Activated T-helper 1 cell treated with anti-CD3 and anti-CD28 coated beads, Interleukin-12 subunit alpha, Interleukin-12 subunit beta, Interleukin-2, Interleukin-4 antibody, amounts not matched to agents 30 ng/mL and 10 ng/mL and 1 ng/mL, durations not matched to agents 14 hours and 24 hours and 36 hours (primary cell): ENCODE measurements around the gene BCAT1. TPM values are rescaled to one million over a fixed set of nuclear protein-coding genes. Genes with fewer than 3 reads are reported as not detected.

ENCODE experiments used
- DNase-seq: peaks from one replicate; pipeline ENCODE4 v3.0.0; 2021; ENCODE audit warnings: low spot score
- H3K27ac Mint-ChIP-seq: one replicate; pipeline ENCODE4 v1.8.0; 2021; ENCODE audit warnings: mild to moderate bottlenecking, mixed read lengths
- H3K27me3 Mint-ChIP-seq: one replicate; pipeline ENCODE4 v1.8.0; 2022; ENCODE audit warnings: mild to moderate bottlenecking, moderate library complexity, mixed read lengths; ENCODE audit not compliant: insufficient read depth
- H3K36me3 Mint-ChIP-seq: one replicate; pipeline ENCODE4 v1.8.0; 2021; ENCODE audit warnings: low read depth, mixed read lengths
- H3K4me1 Mint-ChIP-seq: one replicate; pipeline ENCODE4 v1.8.0; 2021; ENCODE audit warnings: low read depth, mixed read lengths
- H3K4me3 Mint-ChIP-seq: one replicate; pipeline ENCODE4 v1.8.0; 2021; ENCODE audit warnings: mild to moderate bottlenecking, moderate library complexity, mixed read lengths
- H3K9me3 Mint-ChIP-seq: one replicate; pipeline ENCODE4 v1.8.0; 2021; ENCODE audit warnings: mixed read lengths
- intact Hi-C: fragments of 100-400 bp; cut with micrococcal nuclease; formaldehyde crosslinking; loops from one replicate; pipeline ENCODE4 v1.15.1; 2024
- total RNA-seq: library from RNA; stranded (reverse); gene quantifications from 2 replicates; pipeline ENCODE4 v1.2.3, GENCODE V29; 2022

Gene BCAT1, protein sequence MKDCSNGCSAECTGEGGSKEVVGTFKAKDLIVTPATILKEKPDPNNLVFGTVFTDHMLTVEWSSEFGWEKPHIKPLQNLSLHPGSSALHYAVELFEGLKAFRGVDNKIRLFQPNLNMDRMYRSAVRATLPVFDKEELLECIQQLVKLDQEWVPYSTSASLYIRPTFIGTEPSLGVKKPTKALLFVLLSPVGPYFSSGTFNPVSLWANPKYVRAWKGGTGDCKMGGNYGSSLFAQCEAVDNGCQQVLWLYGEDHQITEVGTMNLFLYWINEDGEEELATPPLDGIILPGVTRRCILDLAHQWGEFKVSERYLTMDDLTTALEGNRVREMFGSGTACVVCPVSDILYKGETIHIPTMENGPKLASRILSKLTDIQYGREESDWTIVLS
- 37.3 and 42.0 TPM in 2 replicates for total RNA-seq

DNA sequence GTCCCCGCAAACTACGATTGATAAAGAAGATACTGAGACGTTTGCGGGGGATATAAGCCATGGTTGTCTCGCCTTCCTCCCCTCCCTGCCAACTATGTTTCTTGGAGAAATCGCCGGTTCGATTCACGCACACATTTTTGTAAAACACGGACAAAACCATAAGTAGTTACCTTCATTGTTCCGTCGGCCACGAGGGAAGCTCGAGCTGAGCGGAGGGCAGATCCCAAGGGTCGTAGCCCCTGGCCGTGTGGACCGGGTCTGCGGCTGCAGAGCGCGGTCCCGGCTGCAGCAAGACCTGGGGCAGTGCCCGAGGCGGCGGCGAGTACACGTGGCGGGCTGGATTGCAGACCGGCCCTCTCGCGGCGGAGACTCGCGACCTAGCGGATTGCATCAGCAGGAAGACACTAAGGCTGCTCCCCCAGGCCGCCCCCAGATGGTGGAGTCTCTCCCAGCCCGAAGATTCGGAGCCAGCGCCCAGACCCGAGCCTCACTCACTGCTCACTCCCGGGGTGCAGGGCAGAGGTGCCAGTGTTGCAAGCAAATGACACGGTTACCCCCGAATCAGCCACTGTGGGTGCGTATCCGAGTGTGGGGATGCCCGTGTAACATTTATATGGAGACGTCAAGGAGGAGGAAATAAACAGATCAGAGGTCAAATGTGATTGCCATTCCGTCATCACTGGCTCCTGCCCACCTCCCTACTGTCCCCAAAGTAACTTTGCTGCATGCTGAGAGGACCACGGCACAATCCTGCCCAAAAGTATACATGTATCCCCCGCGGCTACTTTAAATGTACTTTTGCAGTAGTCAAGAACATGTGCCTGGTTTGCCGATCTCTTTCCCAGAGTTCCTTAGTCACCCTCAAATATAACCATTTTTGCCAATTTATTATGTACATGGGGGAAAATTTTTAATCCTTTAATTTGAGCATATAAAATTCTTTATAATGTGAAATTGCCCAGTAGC lies at the start of gene BCAT1:
Gene BCAT1 (minus strand): TSS at position 345 of the 966 bp plus-strand sequence. CDS start 169 bp downstream, at position 176.
- Mint-ChIP-seq H3K4me3 (peak within 1 kb of the TSS; percentile 92), H3K9me3 (no peaks in the 10 kb centered on the region), H3K27ac (peak within 1 kb of the TSS; percentile 96), H3K4me1 (peaks cover 55% of the 10 kb centered on the region), H3K27me3 (peaks cover 3% of the 10 kb centered on the region), H3K36me3 (peaks cover 9% of the 10 kb centered on the region)
- intact Hi-C loops: loop anchor here (1.0 to 10.0 kb wide), 3 partner anchors 28 to 384 kb away; no protein-coding TSS in a partner anchor
- peak; percentile 33 for DNase-seq

DNA sequence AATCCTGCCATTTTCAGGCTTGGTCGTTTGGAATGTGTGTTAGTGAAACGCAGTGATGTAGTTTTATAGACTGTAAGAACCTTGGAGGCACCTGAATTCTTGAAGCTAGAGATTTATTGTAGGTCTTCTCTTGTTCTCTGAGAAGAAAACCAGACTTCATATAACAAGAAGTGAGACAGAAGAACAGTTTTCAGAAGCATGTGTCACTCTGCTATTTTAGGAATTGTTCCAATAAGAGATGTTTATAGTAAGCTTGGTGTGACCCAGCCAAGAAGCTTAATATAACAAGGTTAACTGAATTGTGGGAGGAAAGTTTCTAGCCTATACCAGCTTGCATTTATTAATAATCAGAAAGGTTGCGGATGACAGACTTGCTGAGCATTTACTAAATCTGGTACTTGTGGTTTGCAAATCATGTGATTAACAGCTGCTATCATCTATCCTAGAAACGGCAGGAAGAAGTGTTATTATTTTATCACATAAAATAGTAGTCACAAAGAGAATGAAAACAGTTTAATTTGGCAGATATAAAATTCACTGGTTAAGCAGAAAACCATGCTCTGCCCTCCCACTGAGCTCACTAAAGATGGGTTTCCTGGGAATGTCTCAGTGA lies 49.2 kb upstream of the BCAT1 start:
- H3K4me3 Mint-ChIP-seq: no peak overlapping the region
- H3K36me3 Mint-ChIP-seq: no peaks in the 10 kb centered on the region
- H3K27ac Mint-ChIP-seq: no peak overlapping the region
- intact Hi-C loops: no loop called here
- H3K27me3 Mint-ChIP-seq: peaks cover 15% of the 10 kb centered on the region
- no peak for DNase-seq
- H3K9me3 Mint-ChIP-seq: no peaks in the 10 kb centered on the region
- H3K4me1 Mint-ChIP-seq: no peaks in the 10 kb centered on the region

DNA sequence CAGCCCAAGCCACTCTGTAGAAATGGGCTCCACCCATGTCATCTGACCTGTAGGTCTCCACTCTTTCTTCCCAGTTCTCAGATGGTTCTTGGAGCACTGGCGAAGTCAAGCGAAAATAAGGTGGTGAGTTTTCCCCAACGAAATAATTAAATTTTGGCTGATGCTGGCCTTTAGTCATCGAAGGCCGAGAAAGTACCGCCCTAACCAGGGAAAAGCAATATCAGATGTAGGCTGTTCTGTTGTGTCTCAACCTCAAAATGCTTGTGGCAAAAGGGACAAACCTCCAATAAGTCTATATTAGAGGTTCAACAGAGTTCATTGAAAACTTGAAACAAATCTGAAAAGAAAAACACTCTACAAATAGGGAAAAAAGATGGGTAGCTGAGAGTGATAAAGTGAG lies 48.6 kb upstream of the BCAT1 start:
- H3K4me1 Mint-ChIP-seq: no peaks in the 10 kb centered on the region
- H3K9me3 Mint-ChIP-seq: no peaks in the 10 kb centered on the region
- H3K4me3 Mint-ChIP-seq: no peak overlapping the region
- no peak overlapping the region for H3K27ac Mint-ChIP-seq
- no peak for DNase-seq
- H3K27me3 Mint-ChIP-seq: peaks cover 13% of the 10 kb centered on the region
- intact Hi-C loops: no loop called here
- H3K36me3 Mint-ChIP-seq: no peaks in the 10 kb centered on the region

DNA sequence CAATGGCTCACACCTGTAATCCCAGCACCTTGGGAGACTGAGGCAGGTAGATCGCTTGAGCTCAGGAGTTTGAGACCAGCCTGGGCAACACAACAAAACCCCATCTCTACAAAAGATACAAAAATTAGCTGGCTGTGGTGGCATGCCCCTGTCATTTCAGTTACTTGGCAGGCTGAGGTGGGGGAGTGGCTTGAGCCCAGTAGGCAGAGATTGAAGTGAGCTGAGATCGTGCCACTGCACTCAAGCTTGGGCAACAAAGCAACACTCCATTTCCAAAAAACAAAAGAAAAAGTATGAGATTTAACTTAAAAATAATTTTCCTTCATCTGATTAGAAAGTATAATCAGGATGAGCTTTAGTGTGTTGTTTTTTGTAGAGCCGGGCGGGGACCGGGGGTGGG lies 47.9 kb upstream of the BCAT1 start:
- H3K4me1 Mint-ChIP-seq: no peaks in the 10 kb centered on the region
- no peaks in the 10 kb centered on the region for H3K9me3 Mint-ChIP-seq
- DNase-seq: no peak
- intact Hi-C loops: no loop called here
- H3K36me3 Mint-ChIP-seq: no peaks in the 10 kb centered on the region
- H3K27me3 Mint-ChIP-seq: peaks cover 12% of the 10 kb centered on the region
- no peak overlapping the region for H3K4me3 Mint-ChIP-seq
- H3K27ac Mint-ChIP-seq: no peak overlapping the region

DNA sequence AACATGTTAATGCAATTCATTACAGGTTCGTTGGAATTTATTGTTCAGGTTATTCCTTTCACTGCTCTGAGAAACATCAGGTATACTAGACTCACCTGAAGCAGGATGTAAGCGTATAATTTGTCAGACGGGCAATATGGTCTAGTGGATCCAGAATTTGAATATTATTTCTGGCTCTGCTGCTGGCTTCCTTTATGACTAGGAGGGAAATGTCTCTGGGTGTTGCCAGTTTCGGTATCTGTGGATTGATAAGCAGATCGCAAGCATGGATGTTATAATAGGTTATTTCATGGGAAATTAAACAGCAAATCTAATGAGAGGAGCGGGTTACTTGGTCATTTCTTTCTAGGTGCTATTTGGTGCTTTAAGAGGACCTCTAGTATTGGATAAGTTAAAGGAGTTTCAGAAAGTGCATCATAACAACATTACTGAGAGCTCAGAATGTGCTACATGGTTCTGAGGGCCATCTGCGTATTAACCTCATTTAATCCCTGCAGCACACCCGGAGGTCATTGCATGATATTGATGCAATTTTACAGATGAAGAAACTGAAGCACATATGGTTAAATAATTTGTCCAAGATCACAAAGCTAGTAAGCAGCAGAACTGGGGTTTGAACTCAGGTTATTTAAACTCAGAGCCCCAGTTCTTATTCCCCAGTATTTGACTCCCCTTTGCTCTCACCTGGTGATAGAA lies 47.3 kb upstream of the BCAT1 start:
- no peak overlapping the region for H3K27ac Mint-ChIP-seq
- peaks cover 12% of the 10 kb centered on the region for H3K27me3 Mint-ChIP-seq
- H3K4me1 Mint-ChIP-seq: no peaks in the 10 kb centered on the region
- no peak overlapping the region for H3K4me3 Mint-ChIP-seq
- H3K36me3 Mint-ChIP-seq: no peaks in the 10 kb centered on the region
- no peak for DNase-seq
- no peaks in the 10 kb centered on the region for H3K9me3 Mint-ChIP-seq
- intact Hi-C loops: no loop called here

DNA sequence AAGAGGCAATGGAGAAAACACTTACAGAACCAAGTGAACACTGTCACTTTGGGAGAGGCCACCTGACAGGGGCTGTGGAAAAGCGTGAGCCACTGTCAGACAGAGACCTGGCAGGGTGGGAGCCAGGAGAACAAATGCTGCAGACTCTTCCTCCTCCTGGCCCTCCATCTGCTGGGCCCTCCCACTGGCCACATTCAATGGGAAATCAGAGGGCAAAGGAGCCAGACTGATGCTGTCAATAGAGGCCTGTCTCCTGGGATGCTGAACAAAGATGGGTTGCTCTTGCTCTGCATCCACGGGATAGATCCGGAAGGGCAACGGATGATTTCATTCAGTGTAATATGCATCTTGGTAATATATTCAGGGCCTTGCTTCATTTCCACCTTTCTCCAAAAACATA lies 44.9 kb upstream of the BCAT1 start:
- intact Hi-C loops: no loop called here

DNA sequence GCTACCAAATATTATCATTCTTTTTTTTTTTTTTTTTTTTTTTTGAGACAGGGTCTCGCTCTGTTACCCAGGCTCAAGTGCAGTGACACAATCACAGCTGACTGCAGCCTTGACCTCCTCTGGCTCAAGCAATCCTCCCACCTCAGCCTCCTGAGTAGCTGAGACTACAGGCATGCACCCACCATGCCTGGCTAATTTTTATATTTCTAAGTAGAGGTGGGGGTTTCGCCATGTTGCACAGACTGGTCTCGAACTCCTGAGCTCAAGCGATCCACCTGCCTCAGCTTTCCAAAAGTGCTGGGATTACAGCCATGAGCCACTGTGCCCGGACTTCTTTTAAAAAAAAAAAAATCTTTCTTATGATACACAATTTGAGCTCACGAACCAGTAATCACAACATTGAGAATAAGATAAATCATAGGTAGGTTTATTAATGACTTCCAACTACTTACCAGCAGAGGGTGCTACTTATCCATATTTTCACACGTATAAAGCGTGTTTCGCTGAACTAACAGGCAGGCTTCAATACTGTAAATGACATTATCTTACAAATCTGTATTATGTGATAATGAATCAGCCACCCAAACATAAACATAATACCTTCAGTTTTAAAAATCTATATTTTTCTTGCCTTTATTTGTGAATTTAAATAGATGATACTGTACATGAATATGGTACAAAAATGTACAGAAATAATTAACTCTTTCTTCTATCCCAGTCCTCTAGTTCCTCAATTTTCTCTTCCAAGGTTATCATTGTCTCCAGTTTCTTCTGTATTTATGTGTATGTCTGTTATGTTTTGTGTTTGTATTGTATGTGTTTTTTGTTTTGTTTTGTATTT lies 42.5 kb upstream of the BCAT1 start:
- H3K27ac Mint-ChIP-seq: no peak overlapping the region
- intact Hi-C loops: loop anchor here (1.0 to 2.0 kb wide), 5 partner anchors 31 to 164 kb away; a partner anchor contains a TSS
- H3K4me1 Mint-ChIP-seq: no peaks in the 10 kb centered on the region
- DNase-seq: no peak
- H3K27me3 Mint-ChIP-seq: no peaks in the 10 kb centered on the region
- H3K9me3 Mint-ChIP-seq: no peaks in the 10 kb centered on the region
- no peaks in the 10 kb centered on the region for H3K36me3 Mint-ChIP-seq
- no peak overlapping the region for H3K4me3 Mint-ChIP-seq

More for the DNA sequence above, 44.9 kb upstream of the BCAT1 start:
- H3K27me3 Mint-ChIP-seq: peaks cover 7% of the 10 kb centered on the region
- DNase-seq: no peak
- no peaks in the 10 kb centered on the region for H3K9me3 Mint-ChIP-seq
- H3K27ac Mint-ChIP-seq: no peak overlapping the region
- H3K36me3 Mint-ChIP-seq: no peaks in the 10 kb centered on the region
- no peak overlapping the region for H3K4me3 Mint-ChIP-seq
- H3K4me1 Mint-ChIP-seq: no peaks in the 10 kb centered on the region

DNA sequence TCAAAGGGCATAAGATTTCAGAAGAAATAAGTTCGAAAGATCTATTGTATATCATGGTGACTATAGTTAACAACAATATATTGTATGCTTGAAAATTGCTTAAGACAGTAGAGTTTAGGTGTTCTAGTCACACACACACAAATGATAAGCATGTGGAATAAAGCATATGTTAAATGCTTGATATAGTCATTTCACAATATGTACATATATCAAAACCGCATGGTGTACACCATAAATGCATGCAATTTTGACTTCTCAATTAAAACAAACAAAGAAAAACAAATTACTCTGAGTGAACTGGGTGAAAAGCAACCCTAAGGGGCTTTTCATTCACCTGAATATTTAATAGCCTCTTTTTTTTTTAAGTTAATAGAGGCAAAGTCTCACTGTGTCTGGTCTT lies 40.3 kb upstream of the BCAT1 start:
- intact Hi-C loops: no loop called here
- Mint-ChIP-seq H3K4me1 (no peaks in the 10 kb centered on the region), H3K36me3 (no peaks in the 10 kb centered on the region), H3K27me3 (no peaks in the 10 kb centered on the region), H3K27ac (no peak overlapping the region), H3K9me3 (no peaks in the 10 kb centered on the region), H3K4me3 (no peak overlapping the region)
- no peak for DNase-seq

DNA sequence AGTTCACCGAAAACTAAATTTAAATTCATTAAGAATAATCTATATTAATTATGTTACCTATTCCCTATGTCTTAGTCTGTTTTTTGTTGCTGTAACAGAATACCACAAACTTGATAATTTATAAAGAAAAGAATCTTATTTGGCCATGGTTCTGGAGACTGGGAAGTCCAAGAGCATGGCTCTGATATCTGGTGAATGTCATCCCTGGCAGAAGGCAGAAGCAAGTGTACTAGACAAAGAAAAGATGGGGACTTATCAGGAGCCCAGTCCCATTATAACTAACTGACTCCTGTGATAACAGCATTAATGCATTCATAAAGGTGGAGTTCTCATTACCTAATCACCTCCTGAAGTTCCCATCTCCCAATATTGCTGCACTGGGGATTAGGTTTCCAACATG lies 33.3 kb upstream of the BCAT1 start:
- H3K27ac Mint-ChIP-seq: no peak overlapping the region
- DNase-seq: no peak
- peaks cover 2% of the 10 kb centered on the region for H3K27me3 Mint-ChIP-seq
- H3K36me3 Mint-ChIP-seq: no peaks in the 10 kb centered on the region
- intact Hi-C loops: no loop called here
- H3K4me1 Mint-ChIP-seq: no peaks in the 10 kb centered on the region
- no peak overlapping the region for H3K4me3 Mint-ChIP-seq
- H3K9me3 Mint-ChIP-seq: peaks cover 3% of the 10 kb centered on the region

DNA sequence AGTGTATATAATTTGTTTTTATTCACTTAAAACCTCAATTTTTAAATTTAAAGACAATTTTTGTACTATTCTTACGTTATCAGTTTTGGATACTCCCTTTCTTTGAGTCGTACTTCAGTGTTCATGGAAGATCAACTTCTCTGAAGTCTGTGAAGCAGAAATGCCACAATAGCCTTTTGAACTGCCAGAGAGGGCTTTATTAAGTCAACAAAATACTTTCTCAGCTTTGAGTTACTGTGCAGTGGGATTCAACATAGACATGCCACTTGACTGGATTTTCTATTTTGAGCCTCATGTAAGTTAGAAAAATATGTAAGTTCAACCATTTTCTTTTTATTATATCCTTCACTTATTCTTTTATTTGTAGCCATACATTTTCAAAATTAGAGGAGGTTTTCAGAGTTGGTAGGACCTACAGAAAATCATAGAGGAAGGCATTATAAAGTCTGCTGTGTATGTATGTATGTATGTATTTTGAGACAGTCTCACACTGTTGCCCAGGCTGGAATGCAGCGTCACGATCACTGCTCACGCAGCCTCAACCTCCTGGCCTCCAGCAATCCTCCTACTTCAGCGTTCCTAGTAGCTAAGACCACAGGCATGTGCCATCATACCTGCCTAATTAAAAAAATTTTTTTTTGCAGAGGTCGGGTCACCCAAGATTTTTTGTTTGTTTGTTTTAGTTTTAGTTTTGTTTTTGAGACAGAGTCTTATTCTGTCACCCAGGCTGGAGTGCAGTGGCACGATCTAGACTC lies 31.3 kb upstream of the BCAT1 start:
- Mint-ChIP-seq H3K27ac (no peak overlapping the region), H3K4me3 (no peak overlapping the region), H3K27me3 (peaks cover 4% of the 10 kb centered on the region), H3K9me3 (peaks cover 3% of the 10 kb centered on the region), H3K36me3 (no peaks in the 10 kb centered on the region), H3K4me1 (no peaks in the 10 kb centered on the region)
- intact Hi-C loops: no loop called here
- no peak for DNase-seq

DNA sequence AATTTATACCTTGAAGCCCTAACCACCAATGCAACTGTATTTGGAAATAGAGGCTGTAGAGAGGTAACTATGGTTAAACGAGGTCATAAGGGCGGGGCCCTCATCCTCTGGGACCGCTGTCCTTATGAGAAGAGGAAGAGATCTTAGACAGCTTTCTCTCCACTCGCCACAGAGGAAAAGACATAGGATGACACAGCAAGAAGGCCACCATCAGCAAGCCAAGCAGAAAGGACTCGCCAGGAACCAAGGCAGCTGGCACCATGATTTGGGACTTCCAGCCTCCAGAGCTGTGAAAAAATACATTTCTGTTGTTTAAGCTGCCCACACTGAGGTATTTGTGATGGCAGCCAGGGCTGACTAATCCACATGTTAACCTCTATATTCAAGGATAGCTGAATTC lies 30.4 kb upstream of the BCAT1 start:
- H3K27ac Mint-ChIP-seq: no peak overlapping the region
- intact Hi-C loops: no loop called here
- DNase-seq: no peak
- H3K27me3 Mint-ChIP-seq: peaks cover 4% of the 10 kb centered on the region
- peaks cover 3% of the 10 kb centered on the region for H3K9me3 Mint-ChIP-seq
- no peaks in the 10 kb centered on the region for H3K4me1 Mint-ChIP-seq
- no peak overlapping the region for H3K4me3 Mint-ChIP-seq
- H3K36me3 Mint-ChIP-seq: no peaks in the 10 kb centered on the region
